ENCODE data around the gene DYRK4. TPM values are rescaled to one million over a fixed set of nuclear protein-coding genes. Genes with fewer than 3 reads are reported as not detected.

The DYRK4 gene
- total and polyA plus RNA-seq, 2 of the 13 experiments (the other 11 are each of a cell fraction or from before 2014, with no cell fraction given) = 29.4 to 40.2 TPM

GRCh38 chr12:4555804-4556203 is 6.2 kb upstream of the DYRK4 start:
- Histone ChIP-seq H2AFZ (ENCODE audit: low read length) (no peak overlapping the region), H3K36me3 (replicated peaks in 1 of 2; ENCODE audit: control insufficient read depth in 1 of 2, insufficient read depth in 2 of 2, low read length in 2 of 2) (peaks cover 0 to 11% of the 10 kb centered on the region in 2 experiments), H3K9ac (ENCODE audit: insufficient read depth, low read depth, low read length) (no peak overlapping the region), H3K79me2 (ENCODE audit: insufficient read depth, low read length) (no peaks in the 10 kb centered on the region), H3K4me2 (ENCODE audit: low read depth, low read length) (no peak overlapping the region), H3K4me3 (replicated peaks in 1 of 3; ENCODE audit: insufficient read depth in 1 of 3, low read depth in 2 of 3, low read length in 3 of 3) (no peak overlapping the region), H3K27ac (ENCODE audit: extremely low read length, insufficient read depth, low read length) (no peak overlapping the region), H4K20me1 (ENCODE audit: insufficient read depth, low read length) (no peaks in the 10 kb centered on the region), H3K4me1 (ENCODE audit: insufficient read depth, low read length) (no peaks in the 10 kb centered on the region), H3K9me3 (ENCODE audit: low read length) (no peaks in the 10 kb centered on the region), H3K27me3 (ENCODE audit: control insufficient read depth in 1 of 2, insufficient read depth in 2 of 2, low read length in 2 of 2) (no peaks in the 10 kb centered on the region)
- in situ Hi-C loops (cut with HindIII; ENCODE audit: extremely low pct_ligation_motif_present, low pct_unique_long_range_greater_than_20kb) (no loop called here), intact Hi-C loops (cut with micrococcal nuclease; ENCODE audit: unreplicated experiment) (no loop called here)
- DNase-seq (ENCODE audit: low spot score) = no peak
- no TSS peak for BruUV-seq (replicated peaks)
- POLR2A ChIA-PET = no interaction called here
- FAIRE-seq = no peak
- CTCF ChIA-PET (ENCODE audit: low intra/inter-chr PET ratio, low total read pairs) = no interaction called here
- TF ChIP-seq FOXC1 (CRISPR knock-in tag; IDR thresholded peaks at IDR 0.05; ENCODE audit: borderline replicate concordance) = no peak
- no peak for TF ChIP-seq NFIB (CRISPR knock-in tag; IDR thresholded peaks at IDR 0.05; ENCODE audit: borderline replicate concordance)
- no peak for TF ChIP-seq SPEN (CRISPR knock-in tag; IDR thresholded peaks at IDR 0.05; ENCODE audit: low read depth)
- no peak for TF ChIP-seq CEBPZ (IDR thresholded peaks at IDR 0.05; ENCODE audit: low read length)
- no peak for TF ChIP-seq MZF1 (CRISPR knock-in tag; IDR thresholded peaks at IDR 0.05; ENCODE audit: borderline replicate concordance)
- no peak for TF ChIP-seq ZNF318 (CRISPR knock-in tag; IDR thresholded peaks at IDR 0.05)
- TF ChIP-seq ZNF790 (CRISPR knock-in tag; IDR thresholded peaks at IDR 0.05; ENCODE audit: borderline replicate concordance) = no peak
- TF ChIP-seq KLF12 (CRISPR knock-in tag; IDR thresholded peaks at IDR 0.05; ENCODE audit: borderline replicate concordance) = no peak
- no peak for TF ChIP-seq THAP11 (CRISPR knock-in tag; IDR thresholded peaks at IDR 0.05)
- no peak for TF ChIP-seq TMF1 (CRISPR knock-in tag; IDR thresholded peaks at IDR 0.05; ENCODE audit: low read depth)
- no peak for TF ChIP-seq HNRNPK (IDR thresholded peaks at IDR 0.05; ENCODE audit: low read depth, low read length, poor library complexity, severe bottlenecking)
- no peak for TF ChIP-seq MIXL1 (CRISPR knock-in tag; IDR thresholded peaks at IDR 0.05)
- no peak for TF ChIP-seq TRIM24 (CRISPR knock-in tag; IDR thresholded peaks at IDR 0.05)
- no peak for TF ChIP-seq SNAI1 (CRISPR knock-in tag; IDR thresholded peaks at IDR 0.05; ENCODE audit: borderline replicate concordance)
- TF ChIP-seq ZNF24 (IDR thresholded peaks at IDR 0.05) = no peak
- WGBS (ENCODE audit: low lambda C conversion rate) = 95% methylated on average over 2 of the region's 2 CpGs
- ATAC-seq = no peak
